NCI-H2029 treated with DMSO at 0.1 percent for 48 hours (cell line): ENCODE results near the gene AUTS2.
"Not testable (repeated sequence)": the region's sequence is repeated elsewhere in the genome, so short reads cannot be mapped to it uniquely, and the experiment has no call there.

ENCODE experiments used
- DNase-seq: peaks from one replicate; lab custom pipeline; 2025; lab: John Stamatoyannopoulos, UW

AUTS2 gene

GRCh38 chr7:70630818-70631457, 1032.7 kb downstream of the AUTS2 start:
- no peak for DNase-seq

GRCh38 chr7:70631718-70632117, 1033.4 kb downstream of the AUTS2 start:
- DNase-seq, result no peak

GRCh38 chr7:70632400-70632799, 1034.1 kb downstream of the AUTS2 start:
- no peak for DNase-seq

- no peak for DNase-seq
Observed at GRCh38 chr7:70634071-70634470, 1035.8 kb downstream of the AUTS2 start.

GRCh38 chr7:70634610-70635068, 1036.4 kb downstream of the AUTS2 start:
- no peak for DNase-seq

GRCh38 chr7:70635633-70636032, 1037.4 kb downstream of the AUTS2 start:
- DNase-seq, result no peak

GRCh38 chr7:70636169-70636568, 1037.9 kb downstream of the AUTS2 start:
- DNase-seq, result no peak

GRCh38 chr7:70637726-70638125, 1039.5 kb downstream of the AUTS2 start:
- no peak for DNase-seq

GRCh38 chr7:70638158-70639107, 1040.2 kb downstream of the AUTS2 start:
- no peak for DNase-seq

GRCh38 chr7:70640266-70640833, 1042.1 kb downstream of the AUTS2 start:
- no peak for DNase-seq

- DNase-seq, result no peak
Observed at GRCh38 chr7:70641882-70642281, 1043.6 kb downstream of the AUTS2 start.

GRCh38 chr7:70645279-70645678, 1047.0 kb downstream of the AUTS2 start:
- DNase-seq, result no peak

- DNase-seq, result no peak
Observed at GRCh38 chr7:70645876-70646351, 1047.6 kb downstream of the AUTS2 start.

- no peak for DNase-seq
Observed at GRCh38 chr7:70646536-70647248, 1048.4 kb downstream of the AUTS2 start.

- DNase-seq, result no peak
Observed at GRCh38 chr7:70647801-70648498, 1049.7 kb downstream of the AUTS2 start.

- not testable (repeated sequence) for DNase-seq
Observed at GRCh38 chr7:70648499-70648861, 1050.2 kb downstream of the AUTS2 start.

GRCh38 chr7:70649323-70649722, 1051.0 kb downstream of the AUTS2 start:
- DNase-seq, result no peak

GRCh38 chr7:70654146-70654545, 1055.9 kb downstream of the AUTS2 start:
- DNase-seq, result no peak

GRCh38 chr7:70654979-70655378, 1056.7 kb downstream of the AUTS2 start:
- no peak for DNase-seq

- peak; percentile 29 for DNase-seq
Observed at GRCh38 chr7:70655694-70656093, 1057.4 kb downstream of the AUTS2 start.

GRCh38 chr7:70657571-70657970, 1059.3 kb downstream of the AUTS2 start:
- no peak for DNase-seq
